H9 (cell line): ENCODE measurements around the gene MACROD1. TPM values are rescaled to one million over a fixed set of nuclear protein-coding genes. Genes with fewer than 3 reads are reported as not detected.

Experiments used
- DNase-seq: peaks from one replicate; pipeline ENCODE4 v3.0.0-alpha.2; 2017
- H2AFZ ChIP-seq: one replicate; pipeline ENCODE4 v1.6.1; 2013; ENCODE audit warnings: mild to moderate bottlenecking, low read length, control low read depth, moderate library complexity
- H2AK5ac ChIP-seq: 2 replicates; pipeline ENCODE4 v1.6.1; 2013; ENCODE audit warnings: low read length, control low read depth, mixed read lengths; ENCODE audit not compliant: insufficient read length
- H2BK120ac ChIP-seq: one replicate; pipeline ENCODE4 v1.6.1; 2013; ENCODE audit warnings: low read depth, mild to moderate bottlenecking, low read length, control low read depth, inconsistent platforms; ENCODE audit not compliant: poor library complexity, severe bottlenecking
- H2BK12ac ChIP-seq: 2 replicates; pipeline ENCODE4 v1.6.1; 2013; ENCODE audit warnings: low read length, control low read depth, mixed read lengths, low read depth; ENCODE audit not compliant: insufficient read length
- H2BK15ac ChIP-seq: 2 replicates; pipeline ENCODE4 v1.6.1; 2013; ENCODE audit warnings: low read depth, low read length, control low read depth
- H2BK20ac ChIP-seq: one replicate; pipeline ENCODE4 v1.6.1; 2013; ENCODE audit warnings: low read depth, mild to moderate bottlenecking, low read length, control low read depth, inconsistent platforms; ENCODE audit not compliant: poor library complexity, severe bottlenecking
- H2BK5ac ChIP-seq: 2 replicates; pipeline ENCODE4 v1.6.1; 2013; ENCODE audit warnings: low read length, control low read depth, mixed read lengths; ENCODE audit not compliant: insufficient read length
- H3K14ac ChIP-seq: 2 replicates; pipeline ENCODE4 v1.6.1; 2013; ENCODE audit warnings: low read length, control low read depth; ENCODE audit not compliant: insufficient read depth
- H3K18ac ChIP-seq: 2 replicates; pipeline ENCODE4 v1.6.1; 2013; ENCODE audit warnings: low read depth, mild to moderate bottlenecking, mixed read lengths, low read length, control low read depth; ENCODE audit not compliant: insufficient read length
- H3K23ac ChIP-seq: 2 replicates; pipeline ENCODE4 v1.6.1; 2013; ENCODE audit warnings: low read length, control low read depth, mixed read lengths, low read depth; ENCODE audit not compliant: insufficient read length
- H3K23me2 ChIP-seq: 2 replicates; pipeline ENCODE4 v1.6.1; 2013; ENCODE audit warnings: low read depth, mild to moderate bottlenecking, mixed read lengths, low read length, control low read depth; ENCODE audit not compliant: insufficient read length, poor library complexity, severe bottlenecking
- H3K27ac ChIP-seq: 2 replicates; pipeline ENCODE4 v1.5.1; 2013; ENCODE audit warnings: low read length, control low read depth, mixed read lengths, low read depth; ENCODE audit not compliant: insufficient read length
- H3K27me3 ChIP-seq: 2 replicates; pipeline ENCODE4 v1.6.1; 2013; ENCODE audit warnings: low read length, control low read depth, inconsistent platforms; ENCODE audit not compliant: insufficient read depth
- H3K4ac ChIP-seq: 2 replicates; pipeline ENCODE4 v1.6.1; 2013; ENCODE audit warnings: low read depth, mild to moderate bottlenecking, control low read depth, inconsistent platforms, low read length, moderate library complexity
- H3K4me1 ChIP-seq: 2 replicates; pipeline ENCODE4 v1.6.1; 2013; ENCODE audit warnings: low read length, control low read depth, inconsistent platforms; ENCODE audit not compliant: insufficient read depth
- H3K4me2 ChIP-seq: 2 replicates; pipeline ENCODE4 v1.6.1; 2013; ENCODE audit warnings: low read length, control low read depth, mixed read lengths; ENCODE audit not compliant: insufficient read length, insufficient read depth
- H3K56ac ChIP-seq: 2 replicates; pipeline ENCODE4 v1.6.1; 2013; ENCODE audit warnings: low read depth, mild to moderate bottlenecking, mixed read lengths, low read length, control low read depth; ENCODE audit not compliant: insufficient read length
- H3K79me1 ChIP-seq: 2 replicates; pipeline ENCODE4 v1.6.1; 2013; ENCODE audit warnings: low read depth, mild to moderate bottlenecking, moderate library complexity, low read length, control low read depth, inconsistent platforms; ENCODE audit not compliant: insufficient read depth, poor library complexity, severe bottlenecking
- H3K79me2 ChIP-seq: 2 replicates; pipeline ENCODE4 v1.6.1; 2013; ENCODE audit warnings: low read length, control low read depth, inconsistent platforms; ENCODE audit not compliant: insufficient read depth
- H3K9ac ChIP-seq: 2 replicates; pipeline ENCODE4 v1.6.1; 2013; ENCODE audit warnings: low read length, control low read depth, mixed read lengths; ENCODE audit not compliant: insufficient read length; ENCODE audit errors: extremely low read depth
- H3K9me3 ChIP-seq: one replicate; pipeline ENCODE4 v1.6.1; 2013; ENCODE audit warnings: low read depth, low read length, inconsistent platforms; ENCODE audit not compliant: control insufficient read depth
- H3T11ph ChIP-seq: one replicate; pipeline ENCODE4 v1.6.1; 2013; ENCODE audit warnings: mild to moderate bottlenecking, low read length, control low read depth, inconsistent platforms
- H4K20me1 ChIP-seq: one replicate; pipeline ENCODE4 v1.6.1; 2013; ENCODE audit not compliant: control insufficient read depth, insufficient read length, insufficient read depth
- H4K5ac ChIP-seq: 2 replicates; pipeline ENCODE4 v1.6.1; 2013; ENCODE audit warnings: low read depth, mild to moderate bottlenecking, mixed read lengths, low read length, control low read depth; ENCODE audit not compliant: insufficient read length
- H4K8ac ChIP-seq: replicated peaks from 2 replicates; pipeline ENCODE4 v1.6.1; 2013; ENCODE audit warnings: low read length, control low read depth, mixed read lengths, low read depth; ENCODE audit not compliant: insufficient read length
- H4K91ac ChIP-seq: 2 replicates; pipeline ENCODE4 v1.6.1; 2013; ENCODE audit warnings: low read depth, mild to moderate bottlenecking, moderate library complexity, mixed read lengths, low read length, control low read depth; ENCODE audit not compliant: insufficient read length
- H3K27ac Mint-ChIP-seq, 3 experiments: 2 replicates in 2 of 3; 3 replicates in 1 of 3; pipeline ENCODE4 v1.8.0; 2020 to 2021; ENCODE audit warnings: mixed read lengths in 3 of 3, mild to moderate bottlenecking in 1 of 3, moderate library complexity in 1 of 3
- H3K27me3 Mint-ChIP-seq: 2 replicates; pipeline ENCODE4 v1.8.0; 2021; ENCODE audit warnings: low read depth, mild to moderate bottlenecking, moderate library complexity, mixed read lengths
- H3K36me3 Mint-ChIP-seq, 3 experiments: 2 replicates in 2 of 3; 3 replicates in 1 of 3; pipeline ENCODE4 v1.8.0; 2020 to 2021; ENCODE audit warnings: low read depth in 3 of 3, mixed read lengths in 3 of 3; ENCODE audit not compliant: insufficient read depth in 1 of 3
- H3K4me1 Mint-ChIP-seq, 2 experiments: 2 replicates each; pipeline ENCODE4 v1.8.0; 2020; ENCODE audit warnings: mixed read lengths in 2 of 2
- H3K4me3 Mint-ChIP-seq, 2 experiments: 2 replicates in 1 of 2; 3 replicates in 1 of 2; pipeline ENCODE4 v1.8.0; 2020 to 2021; ENCODE audit warnings: mild to moderate bottlenecking in 2 of 2, mixed read lengths in 2 of 2, moderate library complexity in 1 of 2
- H3K9me3 Mint-ChIP-seq, 2 experiments: 2 replicates in 1 of 2; 3 replicates in 1 of 2; pipeline ENCODE4 v1.8.0; 2020; ENCODE audit warnings: mild to moderate bottlenecking in 2 of 2, mixed read lengths in 2 of 2, moderate library complexity in 1 of 2
- CTCF ChIP-seq: fragments of 200-600 bp; sonication (generic); conservative IDR thresholded peaks from 3 replicates; pipeline ENCODE4 v1.8.0; 2021; ENCODE audit warnings: antibody characterized with exemption, mild to moderate bottlenecking
- WGBS: extraction: QIAGEN DNeasy Blood & Tissue Kit; methylation state at CpG from one replicate; pipeline ENCODE4 v1.1.7; 2013; ENCODE audit warnings: missing lambda C conversion rate, low lambda C conversion rate, mixed read lengths; ENCODE audit not compliant: insufficient read length; ENCODE audit errors: extremely low coverage; 5-methylcytosine and 5-hydroxymethylcytosine counted together
- total RNA-seq: library from RNA; stranded (reverse); gene quantifications from 2 replicates; pipeline ENCODE4 v1.2.1, GENCODE V29; 2021

MACROD1 gene
- total RNA-seq, 1 experiment from 2014 or later: 21.2 TPM

GRCh38 chr11:63970902-63971301 lies 195.0 kb downstream of the MACROD1 start:
- Histone ChIP-seq H2BK120ac (no peak overlapping the region), H2BK5ac (no peak overlapping the region), H3K23me2 (no peaks in the 10 kb centered on the region), H4K91ac (no peak overlapping the region), H3K23ac (no peak overlapping the region), H3K79me1 (no peaks in the 10 kb centered on the region), H3T11ph (no peak overlapping the region), H4K5ac (no peak overlapping the region), H2BK15ac (no peak overlapping the region), H3K4ac (no peak overlapping the region), H4K20me1 (no peaks in the 10 kb centered on the region), H3K56ac (no peak overlapping the region), H2BK12ac (no peak overlapping the region), H3K4me2 (no peak overlapping the region), H2BK20ac (no peak overlapping the region), H3K4me1 (peaks cover 2% of the 10 kb centered on the region; the same call in 1 of the 2 replicates), H3K79me2 (peaks cover 5% of the 10 kb centered on the region; the same call in 1 of the 2 replicates), H3K14ac (no peak overlapping the region), H4K8ac (no peak overlapping the region), H3K9me3 (no peaks in the 10 kb centered on the region), H2AK5ac (no peak overlapping the region), H3K27ac (no peak overlapping the region), H2AFZ (no peak overlapping the region), H3K27me3 (no peaks in the 10 kb centered on the region), H3K18ac (no peak overlapping the region), H3K9ac (no peak overlapping the region)
- DNase-seq: no peak
- no CpG with 5 or more reads among the region's 5 CpGs for WGBS
- Mint-ChIP-seq H3K27ac (no peak overlapping the region), H3K9me3 (peaks cover 8 to 9% of the 10 kb centered on the region in 2 experiments), H3K4me1 (peaks cover 3 to 4% of the 10 kb centered on the region in 2 experiments), H3K27me3 (peaks cover 56% of the 10 kb centered on the region), H3K36me3 (peaks cover 5 to 6% (median 5%) of the 10 kb centered on the region in 3 experiments), H3K4me3 (no peak overlapping the region)
- TF ChIP-seq CTCF: no peak
